ENCODE results near the gene PRDM11. TPM values are rescaled to one million over a fixed set of nuclear protein-coding genes. Genes with fewer than 3 reads are reported as not detected.
A peak's percentile ranks its signal among the peaks of the same experiment; 100 is the strongest.

Gene PRDM11
- total RNA-seq, 4 donors from 2014 or later, result 5.0 to 15.4 (median 9.5) TPM

GRCh38 chr11:45188127-45188526 lies 41.7 kb downstream of the PRDM11 start:
- no peak for TF ChIP-seq POLR2A (IDR thresholded peaks at IDR 0.05)
- TF ChIP-seq, protein P1, sequence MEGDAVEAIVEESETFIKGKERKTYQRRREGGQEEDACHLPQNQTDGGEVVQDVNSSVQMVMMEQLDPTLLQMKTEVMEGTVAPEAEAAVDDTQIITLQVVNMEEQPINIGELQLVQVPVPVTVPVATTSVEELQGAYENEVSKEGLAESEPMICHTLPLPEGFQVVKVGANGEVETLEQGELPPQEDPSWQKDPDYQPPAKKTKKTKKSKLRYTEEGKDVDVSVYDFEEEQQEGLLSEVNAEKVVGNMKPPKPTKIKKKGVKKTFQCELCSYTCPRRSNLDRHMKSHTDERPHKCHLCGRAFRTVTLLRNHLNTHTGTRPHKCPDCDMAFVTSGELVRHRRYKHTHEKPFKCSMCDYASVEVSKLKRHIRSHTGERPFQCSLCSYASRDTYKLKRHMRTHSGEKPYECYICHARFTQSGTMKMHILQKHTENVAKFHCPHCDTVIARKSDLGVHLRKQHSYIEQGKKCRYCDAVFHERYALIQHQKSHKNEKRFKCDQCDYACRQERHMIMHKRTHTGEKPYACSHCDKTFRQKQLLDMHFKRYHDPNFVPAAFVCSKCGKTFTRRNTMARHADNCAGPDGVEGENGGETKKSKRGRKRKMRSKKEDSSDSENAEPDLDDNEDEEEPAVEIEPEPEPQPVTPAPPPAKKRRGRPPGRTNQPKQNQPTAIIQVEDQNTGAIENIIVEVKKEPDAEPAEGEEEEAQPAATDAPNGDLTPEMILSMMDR (IDR thresholded peaks at IDR 0.05 in 4 of 5, conservative IDR thresholded peaks at IDR 0.05 in 1 of 5), result no peak
- Histone ChIP-seq H3K36me3 (peaks cover 0 to 8% of the 10 kb centered on the region in 2 donors), H3K27me3 (no peaks in the 10 kb centered on the region), H3K27ac (no peak overlapping the region), H3K9me3 (no peaks in the 10 kb centered on the region), H3K4me3 (no peak overlapping the region), H3K4me1 (peaks cover 0 to 5% of the 10 kb centered on the region in 2 donors)
- no peak for ATAC-seq
- DNase-seq, result no peak
- intact Hi-C loops (cut with DNase I; ENCODE audit: low total_unique reads), result loop anchor here (10.0 kb wide), 1 partner anchor 147 kb away; no protein-coding TSS in a partner anchor
- in situ Hi-C loops (cut with MboI; ENCODE audit: low sequenced_read_pairs in 4 of 4), result no loop called here

- ATAC-seq, result no peak
- Histone ChIP-seq H3K4me3 (no peak overlapping the region), H3K9me3 (no peaks in the 10 kb centered on the region), H3K4me1 (peaks cover 0 to 5% of the 10 kb centered on the region in 2 donors), H3K27me3 (no peaks in the 10 kb centered on the region), H3K27ac (no peak overlapping the region), H3K36me3 (no peaks in the 10 kb centered on the region)
- in situ Hi-C loops (cut with MboI; ENCODE audit: low sequenced_read_pairs in 4 of 4) (no loop called here), intact Hi-C loops (cut with DNase I; ENCODE audit: low total_unique reads) (loop anchor here (10.0 kb wide), 1 partner anchor 146 kb away; no protein-coding TSS in a partner anchor)
- no peak for DNase-seq
- no peak for TF ChIP-seq POLR2A (IDR thresholded peaks at IDR 0.05)
- TF ChIP-seq, protein P1 (IDR thresholded peaks at IDR 0.05 in 4 of 5, conservative IDR thresholded peaks at IDR 0.05 in 1 of 5), result no peak
Observed at GRCh38 chr11:45189230-45189629, 42.8 kb downstream of the PRDM11 start.

- H3K27ac ChIP-seq, result peak overlapping the region in 1 of 4 donors; percentile 8
- H3K4me3 ChIP-seq, result no peak overlapping the region
- intact Hi-C loops (cut with DNase I; ENCODE audit: low total_unique reads), result no loop called here
- no peaks in the 10 kb centered on the region for H3K27me3 ChIP-seq
- ATAC-seq (peak; percentile 30 to 47), DNase-seq (no peak)
- H3K9me3 ChIP-seq, result no peaks in the 10 kb centered on the region
- in situ Hi-C loops (cut with MboI; ENCODE audit: low sequenced_read_pairs in 4 of 4), result no loop called here
- H3K4me1 ChIP-seq, result peaks cover 0 to 5% of the 10 kb centered on the region in 2 donors
- TF ChIP-seq, protein P1 (IDR thresholded peaks at IDR 0.05 in 4 of 5, conservative IDR thresholded peaks at IDR 0.05 in 1 of 5), result no peak
- TF ChIP-seq POLR2A (IDR thresholded peaks at IDR 0.05), result no peak
- H3K36me3 ChIP-seq, result no peaks in the 10 kb centered on the region
Observed at GRCh38 chr11:45193695-45194094, 47.3 kb downstream of the PRDM11 start.

- no peak for ATAC-seq
- DNase-seq, result no peak
Observed at GRCh38 chr11:45204761-45205160, 58.3 kb downstream of the PRDM11 start.

More at GRCh38 chr11:45204761-45205160, 58.3 kb downstream of the PRDM11 start:
- intact Hi-C loops (cut with DNase I; ENCODE audit: low total_unique reads) (no loop called here), in situ Hi-C loops (cut with MboI; ENCODE audit: low sequenced_read_pairs in 4 of 4) (no loop called here)
- no peaks in the 10 kb centered on the region for H3K27me3 ChIP-seq
- H3K27ac ChIP-seq, result no peak overlapping the region
- H3K4me1 ChIP-seq, result peaks cover 8 to 14% of the 10 kb centered on the region in 2 donors
- no peaks in the 10 kb centered on the region for H3K9me3 ChIP-seq
- H3K36me3 ChIP-seq, result no peaks in the 10 kb centered on the region
- TF ChIP-seq, protein P1 (IDR thresholded peaks at IDR 0.05 in 4 of 5, conservative IDR thresholded peaks at IDR 0.05 in 1 of 5), result no peak
- no peak for TF ChIP-seq POLR2A (IDR thresholded peaks at IDR 0.05)
- H3K4me3 ChIP-seq, result no peak overlapping the region

Measured in gastrocnemius medialis (tissue), 4 donors.